MM.1S (cell line): Measurements from ENCODE around the gene EPHA10.

Experiments used
- DNase-seq: peaks from one replicate; pipeline ENCODE4 v3.0.0-alpha.2; 2015
- H2AFZ ChIP-seq: fragments of 300-600 bp; sonication (generic); 2 replicates; pipeline ENCODE4 v1.6.0; 2016; ENCODE audit warnings: antibody characterized with exemption, low read length
- H3F3A ChIP-seq: fragments of 300-600 bp; sonication (generic); 2 replicates; pipeline ENCODE4 v1.6.1; 2016; ENCODE audit warnings: mild to moderate bottlenecking, antibody characterized with exemption, low read length, moderate library complexity, mixed read lengths; ENCODE audit not compliant: insufficient read depth
- H3K27ac ChIP-seq: fragments of 300-600 bp; sonication (generic); 2 replicates; pipeline ENCODE4 v1.5.1; 2016; ENCODE audit warnings: mild to moderate bottlenecking, low read length
- H3K27me3 ChIP-seq: fragments of 300-600 bp; sonication (generic); replicated peaks from 2 replicates; pipeline ENCODE4 v1.6.0; 2016; ENCODE audit warnings: low read length; ENCODE audit not compliant: insufficient read depth
- H3K36me3 ChIP-seq: fragments of 300-600 bp; sonication (generic); replicated peaks from 2 replicates; pipeline ENCODE4 v1.6.1; 2016; ENCODE audit warnings: mild to moderate bottlenecking, low read length, mixed read lengths; ENCODE audit not compliant: insufficient read depth
- H3K4me1 ChIP-seq: fragments of 300-600 bp; sonication (generic); 2 replicates; pipeline ENCODE4 v1.6.1; 2016; ENCODE audit warnings: low read length, mixed read lengths
- H3K4me2 ChIP-seq: fragments of 300-600 bp; sonication (generic); 2 replicates; pipeline ENCODE4 v1.6.0; 2016; ENCODE audit warnings: low read depth, low read length
- H3K4me3 ChIP-seq: fragments of 300-600 bp; sonication (generic); 2 replicates; pipeline ENCODE4 v1.5.1; 2016; ENCODE audit warnings: low read length, mixed read lengths
- H3K79me2 ChIP-seq: fragments of 300-600 bp; sonication (generic); 2 replicates; pipeline ENCODE4 v1.6.1; 2016; ENCODE audit warnings: mixed run types, low read length, mixed read lengths
- H3K9ac ChIP-seq: fragments of 300-600 bp; sonication (generic); 2 replicates; pipeline ENCODE4 v1.6.1; 2016; ENCODE audit warnings: low read length, mixed read lengths
- H3K9me2 ChIP-seq: fragments of 300-600 bp; sonication (generic); replicated peaks from 2 replicates; pipeline ENCODE4 v1.6.1; 2016; ENCODE audit warnings: mild to moderate bottlenecking, low read length, mixed read lengths; ENCODE audit not compliant: insufficient read depth
- H3K9me3 ChIP-seq: fragments of 300-600 bp; sonication (generic); replicated peaks from 2 replicates; pipeline ENCODE4 v1.6.1; 2016; ENCODE audit warnings: mild to moderate bottlenecking, low read length, mixed read lengths; ENCODE audit not compliant: insufficient read depth
- H4K20me1 ChIP-seq: fragments of 300-600 bp; sonication (generic); 2 replicates; pipeline ENCODE4 v1.6.1; 2016; ENCODE audit warnings: mild to moderate bottlenecking, low read length, moderate library complexity, mixed read lengths; ENCODE audit not compliant: insufficient read depth
- CTCF ChIP-seq: fragments of 300-600 bp; sonication (generic); IDR thresholded peaks from 2 replicates; pipeline ENCODE4 v1.5.1; 2016; ENCODE audit warnings: antibody characterized with exemption, low read length, mixed read lengths
- EZH2 ChIP-seq: fragments of 300-600 bp; sonication (generic); optimal IDR thresholded peaks from 2 replicates; pipeline ENCODE3; 2017; ENCODE audit warnings: low read depth, mild to moderate bottlenecking, antibody characterized with exemption, low read length, mixed read lengths
- EZH2phosphoT487 ChIP-seq: fragments of 300-600 bp; sonication (generic); IDR thresholded peaks from 2 replicates; pipeline ENCODE4 v1.6.1; 2018; ENCODE audit warnings: antibody characterized with exemption, low read length

The EPHA10 gene

GRCh38 chr1:37677143-37677439 lies 87.8 kb downstream of the EPHA10 start:
- Histone ChIP-seq H3K9me3 (no peaks in the 10 kb centered on the region), H3K9ac (peak overlapping the region; percentile 42; the same call in 1 of the 2 replicates), H3K4me2 (peak overlapping the region; percentile 87), H3K27me3 (no peaks in the 10 kb centered on the region), H3K27ac (peak overlapping the region; percentile 94), H3K4me3 (peak overlapping the region; percentile 8; the same call in 1 of the 2 replicates), H3K79me2 (no peaks in the 10 kb centered on the region), H3K4me1 (peaks cover 48% of the 10 kb centered on the region), H4K20me1 (no peaks in the 10 kb centered on the region), H3K36me3 (no peaks in the 10 kb centered on the region), H2AFZ (peak overlapping the region; percentile 27), H3F3A (peaks cover 34% of the 10 kb centered on the region), H3K9me2 (no peaks in the 10 kb centered on the region)
- no peak for DNase-seq
- TF ChIP-seq EZH2 (no peak), EZH2phosphoT487 (no peak), CTCF (no peak)

GRCh38 chr1:37676281-37677142 lies 88.4 kb downstream of the EPHA10 start:
- Histone ChIP-seq H2AFZ (peak overlapping the region; percentile 62), H3K4me2 (peak overlapping the region; percentile 87), H3K9me2 (no peaks in the 10 kb centered on the region), H3K9me3 (no peaks in the 10 kb centered on the region), H3K27ac (peak overlapping the region; percentile 94), H3K27me3 (no peaks in the 10 kb centered on the region), H3K4me3 (peak overlapping the region; percentile 16; the same call in 1 of the 2 replicates), H4K20me1 (no peaks in the 10 kb centered on the region), H3F3A (peaks cover 34% of the 10 kb centered on the region), H3K9ac (peak overlapping the region; percentile 63), H3K4me1 (peaks cover 48% of the 10 kb centered on the region), H3K79me2 (no peaks in the 10 kb centered on the region), H3K36me3 (no peaks in the 10 kb centered on the region)
- DNase-seq = peak; percentile 75
- peak; percentile 26 for TF ChIP-seq CTCF
- TF ChIP-seq EZH2 = no peak

- no peak overlapping the region for H3K27ac ChIP-seq
- H3F3A ChIP-seq = peaks cover 34% of the 10 kb centered on the region
- H4K20me1 ChIP-seq = no peaks in the 10 kb centered on the region
- no peak for DNase-seq
- H3K9me2 ChIP-seq = no peaks in the 10 kb centered on the region
- no peaks in the 10 kb centered on the region for H3K36me3 ChIP-seq
- no peak overlapping the region for H3K4me2 ChIP-seq
- no peaks in the 10 kb centered on the region for H3K9me3 ChIP-seq
- no peaks in the 10 kb centered on the region for H3K27me3 ChIP-seq
- no peaks in the 10 kb centered on the region for H3K79me2 ChIP-seq
- no peak overlapping the region for H2AFZ ChIP-seq
- H3K9ac ChIP-seq = no peak overlapping the region
- peaks cover 47% of the 10 kb centered on the region for H3K4me1 ChIP-seq
- TF ChIP-seq EZH2 (no peak), EZH2phosphoT487 (no peak), CTCF (no peak)
- no peak overlapping the region for H3K4me3 ChIP-seq
These were observed 91.0 kb downstream of the EPHA10 start for GRCh38 chr1:37673920-37674319.
